Peyer's patch (tissue), 4 donors: ENCODE results near the gene PARD3B. TPM values are rescaled to one million over a fixed set of nuclear protein-coding genes. Genes with fewer than 3 reads are reported as not detected.

Experiments
- DNase-seq, 3 donors: peaks; one replicate each; pipeline ENCODE4 v3.0.0-alpha.2; 2017 to 2019
- H3K27ac ChIP-seq, 4 donors: fragments of 200-600 bp; sonication (generic); one replicate each; pipeline ENCODE4 v1.5.1; 2016 to 2019
- H3K27me3 ChIP-seq, 2 donors: fragments of 200-600 bp; sonication (generic); one replicate each; pipeline ENCODE4 v1.5.1; 2019
- H3K36me3 ChIP-seq, 3 donors: fragments of 200-600 bp; sonication (generic); one replicate each; pipeline ENCODE4 v1.5.1; 2016 to 2019
- H3K4me1 ChIP-seq, 4 donors: fragments of 200-600 bp; sonication (generic); one replicate each; pipeline ENCODE4 v1.5.1; 2016 to 2019
- H3K4me3 ChIP-seq, 4 donors: fragments of 200-600 bp; sonication (generic); 1 replicate in 3 of 4; 2 replicates in 1 of 4; pipeline ENCODE4 v1.5.1; 2016 to 2019; ENCODE audit warnings: mild to moderate bottlenecking in 1 of 4
- H3K9me3 ChIP-seq, 4 donors: fragments of 200-600 bp; sonication (generic); one replicate each; pipeline ENCODE4 v1.5.1; 2016 to 2019; ENCODE audit warnings: mild to moderate bottlenecking in 1 of 4
- CTCF ChIP-seq, 6 experiments: fragments of 450-650 bp in 4 of 6; fragments of 200-600 bp in 2 of 6; sonication (generic) in 1 of 6; IDR thresholded peaks; one replicate each; pipeline ENCODE4 v1.5.1; 2017 to 2019; ENCODE audit warnings: antibody characterized with exemption in 6 of 6, mild to moderate bottlenecking in 3 of 6, moderate library complexity in 1 of 6
- POLR2A ChIP-seq, 2 donors: fragments of 450-650 bp; IDR thresholded peaks; one replicate each; pipeline ENCODE4 v1.5.1; 2017; ENCODE audit warnings: antibody characterized with exemption in 2 of 2, mild to moderate bottlenecking in 2 of 2, moderate library complexity in 2 of 2
- total RNA-seq, 4 donors: library from RNA; depleted of rRNA; stranded (reverse); fragments of >200 nt; gene quantifications; one replicate each; pipeline ENCODE4 v1.1.0, GENCODE V29; 2016

The PARD3B gene
- total RNA-seq, 4 donors from 2014 or later: 19.6 to 52.0 (median 40.6) TPM

GRCh38 chr2:204504594-204504993 lies 40.7 kb upstream of the PARD3B start:
- Histone ChIP-seq H3K27ac (no peak overlapping the region), H3K9me3 (no peaks in the 10 kb centered on the region), H3K27me3 (no peaks in the 10 kb centered on the region), H3K4me1 (peaks cover 0 to 8% (median 0%) of the 10 kb centered on the region in 4 donors), H3K4me3 (no peak overlapping the region), H3K36me3 (no peaks in the 10 kb centered on the region)
- TF ChIP-seq POLR2A (IDR thresholded peaks at IDR 0.05) (no peak), CTCF (IDR thresholded peaks at IDR 0.05) (no peak)
- DNase-seq: no peak

GRCh38 chr2:204505488-204505887 lies 39.8 kb upstream of the PARD3B start:
- H3K36me3 ChIP-seq: no peaks in the 10 kb centered on the region
- TF ChIP-seq POLR2A (IDR thresholded peaks at IDR 0.05): no peak
- TF ChIP-seq CTCF (IDR thresholded peaks at IDR 0.05): no peak

DNA sequence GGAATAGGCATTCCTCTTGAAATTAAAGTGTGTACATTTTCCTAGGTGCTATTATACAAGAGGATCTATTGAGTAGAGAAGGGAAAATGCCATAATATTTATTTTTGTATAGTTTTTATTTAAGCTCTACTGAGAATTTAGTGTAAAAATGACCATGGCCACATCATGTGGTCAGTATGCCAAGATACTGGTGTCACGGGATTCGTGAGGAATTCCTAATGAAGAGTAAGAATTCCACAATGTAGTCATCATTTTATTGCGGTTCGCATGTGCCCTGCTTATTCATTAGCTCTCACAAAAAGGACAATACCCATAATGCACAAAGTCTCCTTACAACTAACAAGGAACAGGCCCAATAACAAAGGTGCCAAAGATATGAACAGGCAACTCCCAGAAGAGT lies 39.3 kb upstream of the PARD3B start:
- Histone ChIP-seq H3K9me3 (no peaks in the 10 kb centered on the region), H3K4me1 (peaks cover 0 to 8% (median 0%) of the 10 kb centered on the region in 4 donors), H3K4me3 (no peak overlapping the region), H3K36me3 (no peaks in the 10 kb centered on the region), H3K27ac (no peak overlapping the region), H3K27me3 (no peaks in the 10 kb centered on the region)
- no peak for DNase-seq
- no peak for TF ChIP-seq POLR2A (IDR thresholded peaks at IDR 0.05)
- no peak for TF ChIP-seq CTCF (IDR thresholded peaks at IDR 0.05)

More at GRCh38 chr2:204505488-204505887, 39.8 kb upstream of the PARD3B start:
- H3K9me3 ChIP-seq: no peaks in the 10 kb centered on the region
- no peaks in the 10 kb centered on the region for H3K27me3 ChIP-seq
- H3K27ac ChIP-seq: no peak overlapping the region
- DNase-seq: no peak
- H3K4me1 ChIP-seq: peaks cover 0 to 8% (median 0%) of the 10 kb centered on the region in 4 donors
- no peak overlapping the region for H3K4me3 ChIP-seq

DNA sequence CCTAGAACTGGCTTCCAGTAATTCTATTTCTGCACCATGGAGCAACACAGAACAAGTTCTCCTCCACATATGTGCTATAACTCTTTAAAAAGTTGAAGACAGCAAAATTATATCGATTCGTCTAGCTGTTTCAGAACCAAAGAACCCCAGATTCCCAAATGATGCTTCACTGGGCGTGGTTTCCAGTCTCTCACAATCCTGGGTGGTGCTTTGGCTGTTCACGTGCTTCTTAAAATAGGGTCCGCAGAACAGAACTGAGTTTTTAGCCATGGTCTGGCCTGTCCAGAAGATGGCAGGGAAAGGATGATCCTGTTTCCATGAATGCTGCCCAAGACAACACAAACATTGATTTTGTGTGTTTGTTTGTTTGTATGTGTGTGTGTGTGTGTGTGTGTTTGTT lies 37.6 kb upstream of the PARD3B start:
- peaks cover 0 to 8% (median 0%) of the 10 kb centered on the region in 4 donors for H3K4me1 ChIP-seq

GRCh38 chr2:204510709-204511420 lies 34.4 kb upstream of the PARD3B start:
- TF ChIP-seq POLR2A (IDR thresholded peaks at IDR 0.05) (no peak), CTCF (IDR thresholded peaks at IDR 0.05) (no peak)
- H3K36me3 ChIP-seq: no peaks in the 10 kb centered on the region
- H3K27ac ChIP-seq: no peak overlapping the region
- DNase-seq: no peak
- H3K4me1 ChIP-seq: no peaks in the 10 kb centered on the region
- no peaks in the 10 kb centered on the region for H3K9me3 ChIP-seq
- no peak overlapping the region for H3K4me3 ChIP-seq
- no peaks in the 10 kb centered on the region for H3K27me3 ChIP-seq

More for the DNA sequence above, 37.6 kb upstream of the PARD3B start:
- H3K27ac ChIP-seq: no peak overlapping the region
- TF ChIP-seq POLR2A (IDR thresholded peaks at IDR 0.05) (no peak), CTCF (IDR thresholded peaks at IDR 0.05) (no peak)
- H3K36me3 ChIP-seq: no peaks in the 10 kb centered on the region
- no peaks in the 10 kb centered on the region for H3K27me3 ChIP-seq
- DNase-seq: no peak
- H3K4me3 ChIP-seq: no peak overlapping the region
- H3K9me3 ChIP-seq: no peaks in the 10 kb centered on the region
